Measurements from ENCODE around the gene POLE3. TPM values are rescaled to one million over a fixed set of nuclear protein-coding genes. Genes with fewer than 3 reads are reported as not detected.

The POLE3 gene
- total RNA-seq, 1 donor = 49.7 TPM

GRCh38 chr9:113393281-113393680, 17.2 kb downstream of the POLE3 start:
- no peak for DNase-seq (ENCODE audit: low read depth)
- no peak for TF ChIP-seq CTCF (IDR thresholded peaks at IDR 0.05; ENCODE audit: insufficient read depth, low read length)

GRCh38 chr9:113391917-113392316, 18.6 kb downstream of the POLE3 start:
- H3K4me3 ChIP-seq (ENCODE audit: low read depth, low read length) = no peak overlapping the region
- DNase-seq (ENCODE audit: low read depth) = no peak
- TF ChIP-seq CTCF (IDR thresholded peaks at IDR 0.05; ENCODE audit: insufficient read depth, low read length) = no peak

More at GRCh38 chr9:113393281-113393680, 17.2 kb downstream of the POLE3 start:
- no peak overlapping the region for H3K4me3 ChIP-seq (ENCODE audit: low read depth, low read length)

GRCh38 chr9:113390192-113390960, 20.1 kb downstream of the POLE3 start:
- no peak for TF ChIP-seq CTCF (IDR thresholded peaks at IDR 0.05; ENCODE audit: insufficient read depth, low read length)
- no peak for DNase-seq (ENCODE audit: low read depth)
- no peak overlapping the region for H3K4me3 ChIP-seq (ENCODE audit: low read depth, low read length)

GRCh38 chr9:113389451-113389850, 21.0 kb downstream of the POLE3 start:
- H3K4me3 ChIP-seq (ENCODE audit: low read depth, low read length) = no peak overlapping the region
- no peak for TF ChIP-seq CTCF (IDR thresholded peaks at IDR 0.05; ENCODE audit: insufficient read depth, low read length)
- DNase-seq (ENCODE audit: low read depth) = no peak

GRCh38 chr9:113388833-113389232, 21.6 kb downstream of the POLE3 start:
- H3K4me3 ChIP-seq (ENCODE audit: low read depth, low read length) = no peak overlapping the region
- DNase-seq (ENCODE audit: low read depth) = no peak
- TF ChIP-seq CTCF (IDR thresholded peaks at IDR 0.05; ENCODE audit: insufficient read depth, low read length) = no peak

- no peak for TF ChIP-seq CTCF (IDR thresholded peaks at IDR 0.05; ENCODE audit: insufficient read depth, low read length)
- DNase-seq (ENCODE audit: low read depth) = no peak
Measured at GRCh38 chr9:113387560-113388230, 22.8 kb downstream of the POLE3 start.

More at GRCh38 chr9:113387560-113388230, 22.8 kb downstream of the POLE3 start:
- H3K4me3 ChIP-seq (ENCODE audit: low read depth, low read length) = no peak overlapping the region

All from fibroblast of the aortic adventitia (primary cell).